H9 (cell line): ENCODE results near the gene RPGRIP1L. TPM values are rescaled to one million over a fixed set of nuclear protein-coding genes. Genes with fewer than 3 reads are reported as not detected.

Experiments used
- DNase-seq: peaks from one replicate; pipeline ENCODE4 v3.0.0-alpha.2; 2017
- H2AFZ ChIP-seq: one replicate; pipeline ENCODE4 v1.6.1; 2013; ENCODE audit warnings: mild to moderate bottlenecking, low read length, control low read depth, moderate library complexity
- H2AK5ac ChIP-seq: 2 replicates; pipeline ENCODE4 v1.6.1; 2013; ENCODE audit warnings: low read length, control low read depth, mixed read lengths; ENCODE audit not compliant: insufficient read length
- H2BK120ac ChIP-seq: one replicate; pipeline ENCODE4 v1.6.1; 2013; ENCODE audit warnings: low read depth, mild to moderate bottlenecking, low read length, control low read depth, inconsistent platforms; ENCODE audit not compliant: poor library complexity, severe bottlenecking
- H2BK12ac ChIP-seq: 2 replicates; pipeline ENCODE4 v1.6.1; 2013; ENCODE audit warnings: low read length, control low read depth, mixed read lengths, low read depth; ENCODE audit not compliant: insufficient read length
- H2BK15ac ChIP-seq: 2 replicates; pipeline ENCODE4 v1.6.1; 2013; ENCODE audit warnings: low read depth, low read length, control low read depth
- H2BK20ac ChIP-seq: one replicate; pipeline ENCODE4 v1.6.1; 2013; ENCODE audit warnings: low read depth, mild to moderate bottlenecking, low read length, control low read depth, inconsistent platforms; ENCODE audit not compliant: poor library complexity, severe bottlenecking
- H2BK5ac ChIP-seq: 2 replicates; pipeline ENCODE4 v1.6.1; 2013; ENCODE audit warnings: low read length, control low read depth, mixed read lengths; ENCODE audit not compliant: insufficient read length
- H3K14ac ChIP-seq: 2 replicates; pipeline ENCODE4 v1.6.1; 2013; ENCODE audit warnings: low read length, control low read depth; ENCODE audit not compliant: insufficient read depth
- H3K18ac ChIP-seq: 2 replicates; pipeline ENCODE4 v1.6.1; 2013; ENCODE audit warnings: low read depth, mild to moderate bottlenecking, mixed read lengths, low read length, control low read depth; ENCODE audit not compliant: insufficient read length
- H3K23ac ChIP-seq: 2 replicates; pipeline ENCODE4 v1.6.1; 2013; ENCODE audit warnings: low read length, control low read depth, mixed read lengths, low read depth; ENCODE audit not compliant: insufficient read length
- H3K23me2 ChIP-seq: 2 replicates; pipeline ENCODE4 v1.6.1; 2013; ENCODE audit warnings: low read depth, mild to moderate bottlenecking, mixed read lengths, low read length, control low read depth; ENCODE audit not compliant: insufficient read length, poor library complexity, severe bottlenecking
- H3K27ac ChIP-seq: 2 replicates; pipeline ENCODE4 v1.5.1; 2013; ENCODE audit warnings: low read length, control low read depth, mixed read lengths, low read depth; ENCODE audit not compliant: insufficient read length
- H3K27me3 ChIP-seq: 2 replicates; pipeline ENCODE4 v1.6.1; 2013; ENCODE audit warnings: low read length, control low read depth, inconsistent platforms; ENCODE audit not compliant: insufficient read depth
- H3K4ac ChIP-seq: 2 replicates; pipeline ENCODE4 v1.6.1; 2013; ENCODE audit warnings: low read depth, mild to moderate bottlenecking, control low read depth, inconsistent platforms, low read length, moderate library complexity
- H3K4me1 ChIP-seq: 2 replicates; pipeline ENCODE4 v1.6.1; 2013; ENCODE audit warnings: low read length, control low read depth, inconsistent platforms; ENCODE audit not compliant: insufficient read depth
- H3K4me2 ChIP-seq: 2 replicates; pipeline ENCODE4 v1.6.1; 2013; ENCODE audit warnings: low read length, control low read depth, mixed read lengths; ENCODE audit not compliant: insufficient read length, insufficient read depth
- H3K56ac ChIP-seq: 2 replicates; pipeline ENCODE4 v1.6.1; 2013; ENCODE audit warnings: low read depth, mild to moderate bottlenecking, mixed read lengths, low read length, control low read depth; ENCODE audit not compliant: insufficient read length
- H3K79me1 ChIP-seq: 2 replicates; pipeline ENCODE4 v1.6.1; 2013; ENCODE audit warnings: low read depth, mild to moderate bottlenecking, moderate library complexity, low read length, control low read depth, inconsistent platforms; ENCODE audit not compliant: insufficient read depth, poor library complexity, severe bottlenecking
- H3K79me2 ChIP-seq: 2 replicates; pipeline ENCODE4 v1.6.1; 2013; ENCODE audit warnings: low read length, control low read depth, inconsistent platforms; ENCODE audit not compliant: insufficient read depth
- H3K9ac ChIP-seq: 2 replicates; pipeline ENCODE4 v1.6.1; 2013; ENCODE audit warnings: low read length, control low read depth, mixed read lengths; ENCODE audit not compliant: insufficient read length; ENCODE audit errors: extremely low read depth
- H3K9me3 ChIP-seq: one replicate; pipeline ENCODE4 v1.6.1; 2013; ENCODE audit warnings: low read depth, low read length, inconsistent platforms; ENCODE audit not compliant: control insufficient read depth
- H3T11ph ChIP-seq: one replicate; pipeline ENCODE4 v1.6.1; 2013; ENCODE audit warnings: mild to moderate bottlenecking, low read length, control low read depth, inconsistent platforms
- H4K20me1 ChIP-seq: one replicate; pipeline ENCODE4 v1.6.1; 2013; ENCODE audit not compliant: control insufficient read depth, insufficient read length, insufficient read depth
- H4K5ac ChIP-seq: 2 replicates; pipeline ENCODE4 v1.6.1; 2013; ENCODE audit warnings: low read depth, mild to moderate bottlenecking, mixed read lengths, low read length, control low read depth; ENCODE audit not compliant: insufficient read length
- H4K8ac ChIP-seq: replicated peaks from 2 replicates; pipeline ENCODE4 v1.6.1; 2013; ENCODE audit warnings: low read length, control low read depth, mixed read lengths, low read depth; ENCODE audit not compliant: insufficient read length
- H4K91ac ChIP-seq: 2 replicates; pipeline ENCODE4 v1.6.1; 2013; ENCODE audit warnings: low read depth, mild to moderate bottlenecking, moderate library complexity, mixed read lengths, low read length, control low read depth; ENCODE audit not compliant: insufficient read length
- H3K27ac Mint-ChIP-seq, 3 experiments: 2 replicates in 2 of 3; 3 replicates in 1 of 3; pipeline ENCODE4 v1.8.0; 2020 to 2021; ENCODE audit warnings: mixed read lengths in 3 of 3, mild to moderate bottlenecking in 1 of 3, moderate library complexity in 1 of 3
- H3K27me3 Mint-ChIP-seq: 2 replicates; pipeline ENCODE4 v1.8.0; 2021; ENCODE audit warnings: low read depth, mild to moderate bottlenecking, moderate library complexity, mixed read lengths
- H3K36me3 Mint-ChIP-seq, 3 experiments: 2 replicates in 2 of 3; 3 replicates in 1 of 3; pipeline ENCODE4 v1.8.0; 2020 to 2021; ENCODE audit warnings: low read depth in 3 of 3, mixed read lengths in 3 of 3; ENCODE audit not compliant: insufficient read depth in 1 of 3
- H3K4me1 Mint-ChIP-seq, 2 experiments: 2 replicates each; pipeline ENCODE4 v1.8.0; 2020; ENCODE audit warnings: mixed read lengths in 2 of 2
- H3K4me3 Mint-ChIP-seq, 2 experiments: 2 replicates in 1 of 2; 3 replicates in 1 of 2; pipeline ENCODE4 v1.8.0; 2020 to 2021; ENCODE audit warnings: mild to moderate bottlenecking in 2 of 2, mixed read lengths in 2 of 2, moderate library complexity in 1 of 2
- H3K9me3 Mint-ChIP-seq, 2 experiments: 2 replicates in 1 of 2; 3 replicates in 1 of 2; pipeline ENCODE4 v1.8.0; 2020; ENCODE audit warnings: mild to moderate bottlenecking in 2 of 2, mixed read lengths in 2 of 2, moderate library complexity in 1 of 2
- CTCF ChIP-seq: fragments of 200-600 bp; sonication (generic); conservative IDR thresholded peaks from 3 replicates; pipeline ENCODE4 v1.8.0; 2021; ENCODE audit warnings: antibody characterized with exemption, mild to moderate bottlenecking
- WGBS: extraction: QIAGEN DNeasy Blood & Tissue Kit; methylation state at CpG from one replicate; pipeline ENCODE4 v1.1.7; 2013; ENCODE audit warnings: missing lambda C conversion rate, low lambda C conversion rate, mixed read lengths; ENCODE audit not compliant: insufficient read length; ENCODE audit errors: extremely low coverage; 5-methylcytosine and 5-hydroxymethylcytosine counted together
- total RNA-seq: library from RNA; stranded (reverse); gene quantifications from 2 replicates; pipeline ENCODE4 v1.2.1, GENCODE V29; 2021

Gene RPGRIP1L
- total RNA-seq, 1 experiment from 2014 or later = 11.7 TPM

- no peak overlapping the region for H2AFZ ChIP-seq
- no CpG with 5 or more reads among the region's 2 CpGs for WGBS
- H3K14ac ChIP-seq = no peak overlapping the region
- H4K20me1 ChIP-seq = no peaks in the 10 kb centered on the region
- no peaks in the 10 kb centered on the region for H3K9me3 ChIP-seq
- no peak overlapping the region for H4K8ac ChIP-seq
- DNase-seq = no peak
- no peak overlapping the region for H2BK20ac ChIP-seq
- Mint-ChIP-seq H3K9me3 (no peaks in the 10 kb centered on the region), H3K4me3 (no peak overlapping the region), H3K27ac (no peak overlapping the region), H3K4me1 (peaks cover 10 to 11% of the 10 kb centered on the region in 2 experiments), H3K27me3 (no peaks in the 10 kb centered on the region), H3K36me3 (no peaks in the 10 kb centered on the region)
- no peaks in the 10 kb centered on the region for H3K79me2 ChIP-seq
- H2BK5ac ChIP-seq = no peak overlapping the region
- H2BK15ac ChIP-seq = no peak overlapping the region
- H3K79me1 ChIP-seq = no peaks in the 10 kb centered on the region
- H3K56ac ChIP-seq = no peak overlapping the region
- no peak overlapping the region for H3K23ac ChIP-seq
- H3K4ac ChIP-seq = no peak overlapping the region
- no peak overlapping the region for H3T11ph ChIP-seq
- no peak overlapping the region for H4K5ac ChIP-seq
- H3K18ac ChIP-seq = no peak overlapping the region
- H3K4me1 ChIP-seq = peaks cover 3% of the 10 kb centered on the region; the same call in 1 of the 2 replicates
- H3K9ac ChIP-seq = no peak overlapping the region
- H2BK12ac ChIP-seq = no peak overlapping the region
- no peak overlapping the region for H2AK5ac ChIP-seq
- no peak overlapping the region for H3K4me2 ChIP-seq
- no peak overlapping the region for H3K27ac ChIP-seq
- TF ChIP-seq CTCF = no peak
- no peaks in the 10 kb centered on the region for H3K23me2 ChIP-seq
- H2BK120ac ChIP-seq = no peak overlapping the region
- H3K27me3 ChIP-seq = no peaks in the 10 kb centered on the region
- no peak overlapping the region for H4K91ac ChIP-seq
Measured at GRCh38 chr16:53715023-53715384, 11.3 kb upstream of the RPGRIP1L start.
